SK-N-MC (cell line): Measurements from ENCODE around the gene C20orf202.

Experiments used
- DNase-seq: peaks from one replicate; pipeline ENCODE4 v3.0.0-alpha.2; 2011; ENCODE audit warnings: low read depth, low spot score
- H3K27ac ChIP-seq: fragments of 200-600 bp; sonication (generic); 2 replicates; pipeline ENCODE4 v1.5.1; 2016; ENCODE audit warnings: mixed run types
- H3K36me3 ChIP-seq: fragments of 200-600 bp; sonication (generic); 2 replicates; pipeline ENCODE4 v1.6.1; 2017; ENCODE audit warnings: antibody characterized with exemption, low read length, mixed read lengths; ENCODE audit not compliant: insufficient read depth
- H3K4me3 ChIP-seq: fragments of 200-600 bp; sonication (generic); 2 replicates; pipeline ENCODE4 v1.5.1; 2016
- H3K9ac ChIP-seq: fragments of 200-600 bp; sonication (generic); 2 replicates; pipeline ENCODE4 v1.8.0; 2017; ENCODE audit warnings: mixed run types, mixed read lengths; ENCODE audit not compliant: insufficient read length
- H3K9me3 ChIP-seq: fragments of 200-600 bp; sonication (generic); 2 replicates; pipeline ENCODE4 v1.6.1; 2017; ENCODE audit warnings: low read depth, mild to moderate bottlenecking, antibody characterized with exemption, low read length, moderate library complexity, mixed read lengths
- EZH2 ChIP-seq: fragments of 200-600 bp; sonication (generic); IDR thresholded peaks from one replicate; pipeline ENCODE4 v1.6.1; 2017; ENCODE audit warnings: antibody characterized with exemption
- FOXP2 ChIP-seq: optimal IDR thresholded peaks from 2 replicates; pipeline ENCODE3; 2011; ENCODE audit warnings: mild to moderate bottlenecking, moderate library complexity; ENCODE audit not compliant: insufficient read depth; ENCODE audit errors: extremely low read length, control extremely low read depth
- POLR2AphosphoS5 ChIP-seq: IDR thresholded peaks from 2 replicates; pipeline ENCODE4 v1.6.1; 2012; ENCODE audit warnings: mild to moderate bottlenecking, low read depth, low read length, borderline replicate concordance

The C20orf202 gene

DNA sequence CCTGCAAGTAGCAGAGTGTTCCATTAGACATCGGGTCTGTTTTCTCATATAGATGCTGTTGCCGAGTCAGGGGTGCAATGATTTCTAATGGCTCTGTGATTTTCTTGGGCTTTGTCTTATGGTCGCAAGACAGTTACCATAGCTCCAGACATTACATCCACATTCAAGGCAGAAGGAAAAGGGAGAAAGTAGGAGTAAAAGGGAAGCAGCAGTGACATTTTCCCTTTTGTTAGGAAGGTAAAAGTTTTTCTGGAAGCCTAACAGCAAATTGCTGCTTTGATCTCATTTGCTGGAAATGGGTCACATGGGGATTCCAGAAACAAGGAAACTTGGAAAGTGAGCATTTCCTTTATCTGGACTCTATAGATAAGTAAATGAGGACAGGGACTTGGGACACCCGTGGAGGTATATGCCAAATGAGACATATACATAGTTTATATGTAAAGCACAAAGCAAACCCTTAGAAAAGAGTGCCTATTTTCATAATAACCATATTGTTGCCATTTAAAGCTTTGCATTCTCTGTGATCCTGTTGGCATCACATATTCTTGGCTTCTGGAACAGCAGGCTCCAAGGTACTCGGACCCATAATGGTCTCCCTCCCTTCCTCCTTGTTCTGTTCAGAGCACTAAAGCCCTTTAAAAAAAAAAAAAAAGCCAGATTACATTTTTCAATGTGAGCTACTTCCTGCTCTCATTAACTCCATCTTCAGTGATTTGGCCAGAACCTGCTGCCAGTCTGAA, at the start of gene C20orf202:
TSS of gene C20orf202 (plus strand) at position 693 of the 743 bp plus-strand sequence. CDS start 132 bp downstream, outside the sequence.
- no peak within 1 kb of the TSS for H3K9ac ChIP-seq
- no peak within 1 kb of the TSS for H3K4me3 ChIP-seq
- no peaks in the 10 kb centered on the region for H3K9me3 ChIP-seq
- no peaks in the 10 kb centered on the region for H3K36me3 ChIP-seq
- no peak for TF ChIP-seq POLR2AphosphoS5
- no peak for TF ChIP-seq EZH2
- H3K27ac ChIP-seq = no peak within 1 kb of the TSS
- no peak for DNase-seq

DNA sequence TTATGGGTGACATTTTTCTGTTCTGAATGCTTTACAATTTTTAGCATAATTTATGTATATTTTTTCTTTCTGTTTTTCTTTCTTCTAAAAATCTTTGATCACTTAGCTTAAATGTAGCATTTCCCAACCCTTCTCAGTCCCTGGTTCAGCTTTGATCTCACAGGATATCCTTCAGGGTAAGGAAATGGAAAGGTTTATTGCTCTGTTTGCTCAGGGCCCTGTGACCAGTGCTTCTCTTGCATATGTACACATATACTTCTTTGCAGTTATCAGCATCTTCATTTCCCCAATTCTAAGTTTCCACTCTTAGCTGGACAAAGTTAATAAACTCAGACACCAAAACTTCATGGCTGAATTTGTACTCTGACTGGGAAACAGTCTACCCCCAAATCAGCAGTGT, 49.0 kb upstream of the C20orf202 start:
- TF ChIP-seq EZH2 (no peak), FOXP2 (no peak), POLR2AphosphoS5 (no peak)
- Histone ChIP-seq H3K9me3 (no peaks in the 10 kb centered on the region), H3K27ac (no peak overlapping the region), H3K9ac (no peak overlapping the region), H3K36me3 (peaks cover 25% of the 10 kb centered on the region), H3K4me3 (no peak overlapping the region)
- DNase-seq = no peak

GRCh38 chr20:1154691-1155090, 48.6 kb upstream of the C20orf202 start:
- no peak for DNase-seq
- no peak overlapping the region for H3K4me3 ChIP-seq
- no peaks in the 10 kb centered on the region for H3K9me3 ChIP-seq
- peaks cover 29% of the 10 kb centered on the region for H3K36me3 ChIP-seq
- TF ChIP-seq EZH2 = no peak
- no peak for TF ChIP-seq FOXP2
- no peak for TF ChIP-seq POLR2AphosphoS5
- no peak overlapping the region for H3K9ac ChIP-seq
- no peak overlapping the region for H3K27ac ChIP-seq

GRCh38 chr20:1155342-1155741, 47.9 kb upstream of the C20orf202 start:
- H3K9ac ChIP-seq = no peak overlapping the region
- H3K9me3 ChIP-seq = no peaks in the 10 kb centered on the region
- H3K4me3 ChIP-seq = no peak overlapping the region
- DNase-seq = no peak
- no peak overlapping the region for H3K27ac ChIP-seq
- TF ChIP-seq POLR2AphosphoS5 (no peak), FOXP2 (no peak), EZH2 (no peak)
- H3K36me3 ChIP-seq = peaks cover 29% of the 10 kb centered on the region

- Histone ChIP-seq H3K9ac (no peak overlapping the region), H3K4me3 (no peak overlapping the region), H3K9me3 (no peaks in the 10 kb centered on the region), H3K36me3 (peaks cover 44% of the 10 kb centered on the region), H3K27ac (no peak overlapping the region)
- TF ChIP-seq POLR2AphosphoS5 = no peak
- no peak for DNase-seq
These were observed 42.8 kb upstream of the C20orf202 start for GRCh38 chr20:1160496-1160895.

- Histone ChIP-seq H3K9ac (no peak overlapping the region), H3K36me3 (peaks cover 43% of the 10 kb centered on the region; the same call in 1 of the 2 replicates), H3K4me3 (no peak overlapping the region), H3K27ac (no peak overlapping the region), H3K9me3 (no peaks in the 10 kb centered on the region)
- DNase-seq = no peak
- TF ChIP-seq POLR2AphosphoS5 (no peak), FOXP2 (no peak), EZH2 (no peak)
These were observed 42.3 kb upstream of the C20orf202 start for GRCh38 chr20:1160991-1161390.

GRCh38 chr20:1163105-1163504, 40.1 kb upstream of the C20orf202 start:
- TF ChIP-seq EZH2 = no peak
- no peak for TF ChIP-seq FOXP2
- no peak for TF ChIP-seq POLR2AphosphoS5
- no peaks in the 10 kb centered on the region for H3K9me3 ChIP-seq
- no peak for DNase-seq
- no peak overlapping the region for H3K9ac ChIP-seq
- no peak overlapping the region for H3K27ac ChIP-seq
- H3K36me3 ChIP-seq = peaks cover 64% of the 10 kb centered on the region
- no peak overlapping the region for H3K4me3 ChIP-seq

- H3K4me3 ChIP-seq = no peak overlapping the region
- peaks cover 68% of the 10 kb centered on the region for H3K36me3 ChIP-seq
- no peak for TF ChIP-seq POLR2AphosphoS5
- no peak for TF ChIP-seq FOXP2
- no peak for TF ChIP-seq EZH2
- no peaks in the 10 kb centered on the region for H3K9me3 ChIP-seq
- no peak overlapping the region for H3K27ac ChIP-seq
- no peak for DNase-seq
- H3K9ac ChIP-seq = no peak overlapping the region
These were observed 39.6 kb upstream of the C20orf202 start for GRCh38 chr20:1163653-1164052.

- no peak overlapping the region for H3K9ac ChIP-seq
- no peaks in the 10 kb centered on the region for H3K9me3 ChIP-seq
- H3K4me3 ChIP-seq = no peak overlapping the region
- TF ChIP-seq EZH2 (no peak), FOXP2 (no peak), POLR2AphosphoS5 (no peak)
- DNase-seq = no peak
- no peak overlapping the region for H3K27ac ChIP-seq
- peaks cover 70% of the 10 kb centered on the region for H3K36me3 ChIP-seq
These were observed 38.4 kb upstream of the C20orf202 start for GRCh38 chr20:1164871-1165270.
